T1000 (cell line): Measurements from ENCODE around the gene RSPRY1.
"Not testable (repeated sequence)": the region's sequence is repeated elsewhere in the genome, so short reads cannot be mapped to it uniquely, and the experiment has no call there.

ENCODE experiments used
- DNase-seq: peaks from one replicate; lab custom pipeline; 2025; ENCODE audit warnings: mixed read lengths; lab: John Stamatoyannopoulos, UW

The RSPRY1 gene

GRCh38 chr16:57255686-57256415 lies 69.7 kb downstream of the RSPRY1 start:
- no peak for DNase-seq

- DNase-seq: no peak
These were observed 70.7 kb downstream of the RSPRY1 start for GRCh38 chr16:57256601-57257395.

- no peak for DNase-seq
These were observed 71.4 kb downstream of the RSPRY1 start for GRCh38 chr16:57257455-57258070.

GRCh38 chr16:57258226-57258909 lies 72.2 kb downstream of the RSPRY1 start:
- no peak for DNase-seq

- DNase-seq: no peak
These were observed 72.9 kb downstream of the RSPRY1 start for GRCh38 chr16:57258910-57259475.

- no peak for DNase-seq
These were observed 74.3 kb downstream of the RSPRY1 start for GRCh38 chr16:57260294-57260929.

GRCh38 chr16:57261806-57262205 lies 75.7 kb downstream of the RSPRY1 start:
- no peak for DNase-seq

- DNase-seq: no peak
These were observed 76.9 kb downstream of the RSPRY1 start for GRCh38 chr16:57262841-57263540.

GRCh38 chr16:57263541-57264351 lies 77.6 kb downstream of the RSPRY1 start:
- no peak for DNase-seq

- no peak for DNase-seq
These were observed 78.3 kb downstream of the RSPRY1 start for GRCh38 chr16:57264381-57264780.

GRCh38 chr16:57264950-57265371 lies 78.8 kb downstream of the RSPRY1 start:
- DNase-seq: no peak

GRCh38 chr16:57265850-57266530 lies 79.9 kb downstream of the RSPRY1 start:
- no peak for DNase-seq

- no peak for DNase-seq
These were observed 80.6 kb downstream of the RSPRY1 start for GRCh38 chr16:57266531-57267260.

- not testable (repeated sequence) for DNase-seq
These were observed 81.2 kb downstream of the RSPRY1 start for GRCh38 chr16:57267343-57267742.

- DNase-seq: no peak
These were observed 83.0 kb downstream of the RSPRY1 start for GRCh38 chr16:57268804-57269800.

- no peak for DNase-seq
These were observed 84.3 kb downstream of the RSPRY1 start for GRCh38 chr16:57270221-57271062.

GRCh38 chr16:57271063-57271345 lies 84.9 kb downstream of the RSPRY1 start:
- no peak for DNase-seq
